HEK293 (cell line): ENCODE data around the gene SLC19A1.

Source experiments
- CTCF ChIA-PET: fragments of 350-600 bp; formaldehyde crosslinking; extraction: SDS; loops from one replicate; lab custom pipeline; 2021; ENCODE audit warnings: antibody characterized with exemption; lab: Yijun Ruan, JAX
- POLR2A ChIA-PET: fragments of 300-600 bp; formaldehyde crosslinking; extraction: SDS; loops from one replicate; lab custom pipeline; 2020; ENCODE audit warnings: antibody characterized with exemption, inconsistent platforms; lab: Yijun Ruan, JAX
- H3K27ac ChIP-seq: fragments of 200-500 bp; sonication (Bioruptor generic); 2 replicates; pipeline ENCODE4 v1.5.1; 2014; ENCODE audit warnings: low read depth, low read length, control low read depth, inconsistent platforms; ENCODE audit errors: extremely low read depth
- H3K36me3 ChIP-seq, 2 experiments: fragments of 200-500 bp in 1 of 2; sonication (Bioruptor generic) in 1 of 2; 1 replicate in 1 of 2; 2 replicates in 1 of 2; pipeline ENCODE4 v1.5.1; 2014 to 2017; ENCODE audit warnings: inconsistent platforms in 2 of 2, low read length in 2 of 2; ENCODE audit not compliant: control insufficient read depth in 2 of 2, insufficient read depth in 1 of 2
- H3K4me1 ChIP-seq: fragments of 200-500 bp; sonication (Bioruptor generic); 2 replicates; pipeline ENCODE4 v1.5.1; 2014; ENCODE audit warnings: mild to moderate bottlenecking, low read length, inconsistent platforms; ENCODE audit not compliant: control insufficient read depth, insufficient read depth
- H3K4me3 ChIP-seq: 2 replicates; pipeline ENCODE4 v1.5.1; 2011; ENCODE audit warnings: low read depth, mild to moderate bottlenecking, control low read depth, low read length, moderate library complexity
- H3K9me3 ChIP-seq: fragments of 200-500 bp; sonication (Bioruptor generic); 2 replicates; pipeline ENCODE4 v1.5.1; 2014; ENCODE audit warnings: low read depth, low read length, inconsistent platforms; ENCODE audit not compliant: control insufficient read depth, insufficient read depth
- EGR2 ChIP-seq: fragments of 450-650 bp; formaldehyde crosslinking; IDR thresholded peaks from 2 replicates; pipeline ENCODE4 v1.5.1; 2016; ENCODE audit warnings: low read depth, missing biosample characterization, missing genetic modification characterization
- GLI2 ChIP-seq: fragments of 450-650 bp; formaldehyde crosslinking; IDR thresholded peaks from 2 replicates; pipeline ENCODE4; 2017; ENCODE audit warnings: missing biosample characterization, missing genetic modification characterization, low read depth, borderline replicate concordance
- GLIS1 ChIP-seq: fragments of 450-650 bp; formaldehyde crosslinking; IDR thresholded peaks from 2 replicates; pipeline ENCODE4 v1.5.1; 2016; ENCODE audit warnings: missing biosample characterization, missing genetic modification characterization
- KLF16 ChIP-seq: fragments of 450-650 bp; formaldehyde crosslinking; IDR thresholded peaks from 2 replicates; pipeline ENCODE4 v1.5.1; 2017; ENCODE audit warnings: missing biosample characterization, missing genetic modification characterization
- KLF9 ChIP-seq: fragments of 450-650 bp; formaldehyde crosslinking; IDR thresholded peaks from 2 replicates; pipeline ENCODE4 v1.5.1; 2016; ENCODE audit warnings: missing biosample characterization, missing genetic modification characterization, low read depth
- MEIS1 ChIP-seq: sonication (generic); formaldehyde crosslinking; IDR thresholded peaks from 2 replicates; pipeline ENCODE4 v1.8.1; 2022; ENCODE audit warnings: missing genetic modification reagents, mild to moderate bottlenecking, borderline replicate concordance
- SALL2 ChIP-seq: fragments of 450-650 bp; formaldehyde crosslinking; IDR thresholded peaks from 2 replicates; pipeline ENCODE4 v1.5.0; 2017; ENCODE audit warnings: missing biosample characterization, mild to moderate bottlenecking, missing genetic modification characterization, borderline replicate concordance
- SP2 ChIP-seq: fragments of 450-650 bp; formaldehyde crosslinking; IDR thresholded peaks from 2 replicates; pipeline ENCODE4 v1.5.1; 2016; ENCODE audit warnings: missing biosample characterization, missing genetic modification characterization
- SP3 ChIP-seq: fragments of 450-650 bp; formaldehyde crosslinking; IDR thresholded peaks from 2 replicates; pipeline ENCODE4 v1.5.1; 2016; ENCODE audit warnings: missing biosample characterization, missing genetic modification characterization
- ZFHX2 ChIP-seq: fragments of 450-650 bp; formaldehyde crosslinking; conservative IDR thresholded peaks from 2 replicates; pipeline ENCODE4 v1.5.1; 2016; ENCODE audit warnings: missing biosample characterization, missing genetic modification characterization
- ZNF132 ChIP-seq: fragments of 450-650 bp; formaldehyde crosslinking; IDR thresholded peaks from 2 replicates; pipeline ENCODE4 v1.5.1; 2017; ENCODE audit warnings: missing biosample characterization, missing genetic modification characterization, borderline replicate concordance
- ZNF146 ChIP-seq: fragments of 450-650 bp; formaldehyde crosslinking; IDR thresholded peaks from 2 replicates; pipeline ENCODE4 v1.5.1; 2016; ENCODE audit warnings: missing biosample characterization, missing genetic modification characterization
- ZNF223 ChIP-seq: fragments of 450-650 bp; formaldehyde crosslinking; IDR thresholded peaks from 2 replicates; pipeline ENCODE4 v1.5.1; 2016; ENCODE audit warnings: missing biosample characterization, missing genetic modification characterization
- ZNF350 ChIP-seq: fragments of 450-650 bp; formaldehyde crosslinking; IDR thresholded peaks from 2 replicates; pipeline ENCODE4 v1.5.0; 2017; ENCODE audit warnings: missing biosample characterization, mild to moderate bottlenecking, missing genetic modification characterization
- ZNF366 ChIP-seq: fragments of 450-650 bp; formaldehyde crosslinking; conservative IDR thresholded peaks from 2 replicates; pipeline ENCODE4 v1.5.1; 2016; ENCODE audit warnings: missing biosample characterization, missing genetic modification characterization
- ZNF530 ChIP-seq: fragments of 450-650 bp; formaldehyde crosslinking; IDR thresholded peaks from 2 replicates; pipeline ENCODE4 v1.5.1; 2016; ENCODE audit warnings: low read depth, missing biosample characterization, missing genetic modification characterization
- ZNF548 ChIP-seq: fragments of 450-650 bp; formaldehyde crosslinking; IDR thresholded peaks from 2 replicates; pipeline ENCODE4 v1.5.1; 2016; ENCODE audit warnings: missing biosample characterization, missing genetic modification characterization
- ZNF600 ChIP-seq: fragments of 450-650 bp; formaldehyde crosslinking; IDR thresholded peaks from 2 replicates; pipeline ENCODE4 v1.5.1; 2016; ENCODE audit warnings: missing biosample characterization, missing genetic modification characterization
- ZNF626 ChIP-seq: fragments of 450-650 bp; sonication (Bioruptor Pico); formaldehyde crosslinking; IDR thresholded peaks from 2 replicates; pipeline ENCODE4 v1.5.1; 2018; ENCODE audit warnings: missing biosample characterization, missing genetic modification characterization, inconsistent platforms
- ZNF629 ChIP-seq: fragments of 450-650 bp; formaldehyde crosslinking; IDR thresholded peaks from 2 replicates; pipeline ENCODE4 v1.5.1; 2017; ENCODE audit warnings: missing biosample characterization, missing genetic modification characterization
- ZNF785 ChIP-seq: fragments of 450-650 bp; formaldehyde crosslinking; IDR thresholded peaks from 2 replicates; pipeline ENCODE4 v1.5.1; 2016; ENCODE audit warnings: missing biosample characterization, missing genetic modification characterization
- ZNF791 ChIP-seq: fragments of 450-650 bp; formaldehyde crosslinking; IDR thresholded peaks from 2 replicates; pipeline ENCODE4 v1.5.1; 2016; ENCODE audit warnings: missing biosample characterization, missing genetic modification characterization
- TF ChIP-seq, protein P1 (sequence below): fragments of 450-650 bp; formaldehyde crosslinking; IDR thresholded peaks from 2 replicates; pipeline ENCODE4 v1.5.1; 2016; ENCODE audit warnings: missing biosample characterization, missing genetic modification characterization
- TF ChIP-seq, protein P2 (sequence below): fragments of 450-650 bp; formaldehyde crosslinking; IDR thresholded peaks from 2 replicates; pipeline ENCODE4 v1.5.1; 2016; ENCODE audit warnings: missing biosample characterization, missing genetic modification characterization

Gene SLC19A1

DNA sequence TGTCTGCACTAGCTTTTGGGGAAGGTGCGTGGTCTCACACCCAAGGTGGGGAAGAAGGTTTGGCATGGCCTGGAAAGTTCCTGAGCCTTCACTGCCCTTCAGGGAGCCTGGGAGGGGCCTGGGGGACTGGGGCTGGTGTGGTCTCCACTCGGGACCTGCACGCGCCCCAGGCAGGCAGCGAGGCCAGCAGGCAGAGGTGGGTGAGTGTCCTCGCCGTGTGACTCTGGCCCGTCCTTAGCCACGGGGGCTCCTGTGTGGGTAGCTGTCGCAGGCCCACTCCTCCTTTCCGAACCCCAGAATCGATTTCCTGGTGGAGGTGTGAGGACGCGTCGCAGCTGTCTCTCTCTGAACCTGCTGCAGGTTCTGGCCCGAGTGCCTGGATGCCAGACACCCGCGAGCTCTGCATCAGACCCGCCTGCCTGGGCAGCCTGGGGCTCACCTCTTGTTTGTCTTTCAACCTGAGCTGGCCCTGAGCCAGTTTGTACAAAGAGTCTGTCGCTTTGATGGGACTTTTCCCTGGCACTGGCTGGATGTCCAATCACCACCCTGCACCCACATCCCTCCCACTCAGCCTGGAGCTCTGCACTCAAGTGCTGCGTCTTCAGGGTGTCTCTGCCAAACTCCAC, 36.0 kb upstream of the SLC19A1 start:
- TF ChIP-seq ZNF600 (tag by site-specific recombination): 0 out of 2 replicates have a peak, but pooled peaks have one; percentile 35
- no peak for TF ChIP-seq ZNF132
- TF ChIP-seq ZNF626 (tag by site-specific recombination): no peak
- TF ChIP-seq GLI2 (tag by site-specific recombination): no peak
- no peak for TF ChIP-seq ZNF366 (tag by site-specific recombination)
- no peak for TF ChIP-seq ZNF629 (tag by site-specific recombination)
- TF ChIP-seq SP2: 0 out of 2 replicates have a peak, but pooled peaks have one; percentile 7
- TF ChIP-seq ZNF350: peak; percentile 82
- TF ChIP-seq SALL2 (tag by site-specific recombination): no peak
- no peak for TF ChIP-seq GLIS1 (tag by site-specific recombination)
- peak; percentile 39; the same call in 1 of the 2 replicates for TF ChIP-seq EGR2
- 0 out of 2 replicates have a peak, but pooled peaks have one; percentile 30 for TF ChIP-seq ZNF548 (tag by site-specific recombination)
- TF ChIP-seq ZFHX2 (tag by site-specific recombination): peak; percentile 72
- CTCF ChIA-PET: interaction anchor here (0.7 kb wide), 1 partner anchor 22 kb away, joined by 5 read pairs; no protein-coding TSS in a partner anchor
- H3K36me3 ChIP-seq: no peaks in the 10 kb centered on the region
- no peak overlapping the region for H3K4me3 ChIP-seq
- POLR2A ChIA-PET: interaction anchor here (1.2 kb wide), 1 partner anchor 22 kb away, joined by 3 read pairs; no protein-coding TSS in a partner anchor
- no peaks in the 10 kb centered on the region for H3K4me1 ChIP-seq
- no peak overlapping the region for H3K27ac ChIP-seq
- H3K9me3 ChIP-seq: no peaks in the 10 kb centered on the region

DNA sequence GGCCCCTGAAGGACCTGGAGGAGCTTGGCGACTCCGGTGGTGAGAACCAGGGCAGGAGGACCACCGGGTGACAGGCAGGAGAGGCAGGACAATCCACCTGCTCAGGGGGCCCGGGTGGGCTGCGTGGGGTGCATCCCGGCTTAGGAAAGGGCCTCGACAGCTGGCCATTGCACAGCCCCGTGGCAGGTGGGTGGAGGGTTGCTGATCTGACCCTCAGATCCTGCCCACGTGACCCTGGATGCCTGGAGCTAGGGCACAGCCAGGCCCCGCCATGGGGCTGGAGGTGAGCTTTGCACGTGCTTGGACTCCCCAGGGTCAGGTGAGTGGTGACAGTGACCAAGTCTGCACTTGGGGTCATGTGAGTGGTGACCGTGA, 35.5 kb upstream of the SLC19A1 start:
- no peak overlapping the region for H3K27ac ChIP-seq
- no peaks in the 10 kb centered on the region for H3K36me3 ChIP-seq
- ChIA-PET CTCF (no interaction called here), POLR2A (interaction anchor here (1.2 kb wide), 1 partner anchor 22 kb away, joined by 3 read pairs; no protein-coding TSS in a partner anchor)
- no peak overlapping the region for H3K4me3 ChIP-seq
- no peaks in the 10 kb centered on the region for H3K4me1 ChIP-seq
- TF ChIP-seq MEIS1 (CRISPR knock-in tag) (no peak), ZNF223 (tag by site-specific recombination) (no peak), ZNF785 (tag by site-specific recombination) (no peak), ZNF791 (tag by site-specific recombination) (no peak), KLF9 (tag by site-specific recombination) (no peak), ZNF146 (tag by site-specific recombination) (no peak), ZNF530 (tag by site-specific recombination) (no peak), SP3 (tag by site-specific recombination) (no peak), KLF16 (tag by site-specific recombination) (no peak)
- TF ChIP-seq, protein P1, sequence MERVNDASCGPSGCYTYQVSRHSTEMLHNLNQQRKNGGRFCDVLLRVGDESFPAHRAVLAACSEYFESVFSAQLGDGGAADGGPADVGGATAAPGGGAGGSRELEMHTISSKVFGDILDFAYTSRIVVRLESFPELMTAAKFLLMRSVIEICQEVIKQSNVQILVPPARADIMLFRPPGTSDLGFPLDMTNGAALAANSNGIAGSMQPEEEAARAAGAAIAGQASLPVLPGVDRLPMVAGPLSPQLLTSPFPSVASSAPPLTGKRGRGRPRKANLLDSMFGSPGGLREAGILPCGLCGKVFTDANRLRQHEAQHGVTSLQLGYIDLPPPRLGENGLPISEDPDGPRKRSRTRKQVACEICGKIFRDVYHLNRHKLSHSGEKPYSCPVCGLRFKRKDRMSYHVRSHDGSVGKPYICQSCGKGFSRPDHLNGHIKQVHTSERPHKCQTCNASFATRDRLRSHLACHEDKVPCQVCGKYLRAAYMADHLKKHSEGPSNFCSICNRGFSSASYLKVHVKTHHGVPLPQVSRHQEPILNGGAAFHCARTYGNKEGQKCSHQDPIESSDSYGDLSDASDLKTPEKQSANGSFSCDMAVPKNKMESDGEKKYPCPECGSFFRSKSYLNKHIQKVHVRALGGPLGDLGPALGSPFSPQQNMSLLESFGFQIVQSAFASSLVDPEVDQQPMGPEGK: no peak
- TF ChIP-seq, protein P2, sequence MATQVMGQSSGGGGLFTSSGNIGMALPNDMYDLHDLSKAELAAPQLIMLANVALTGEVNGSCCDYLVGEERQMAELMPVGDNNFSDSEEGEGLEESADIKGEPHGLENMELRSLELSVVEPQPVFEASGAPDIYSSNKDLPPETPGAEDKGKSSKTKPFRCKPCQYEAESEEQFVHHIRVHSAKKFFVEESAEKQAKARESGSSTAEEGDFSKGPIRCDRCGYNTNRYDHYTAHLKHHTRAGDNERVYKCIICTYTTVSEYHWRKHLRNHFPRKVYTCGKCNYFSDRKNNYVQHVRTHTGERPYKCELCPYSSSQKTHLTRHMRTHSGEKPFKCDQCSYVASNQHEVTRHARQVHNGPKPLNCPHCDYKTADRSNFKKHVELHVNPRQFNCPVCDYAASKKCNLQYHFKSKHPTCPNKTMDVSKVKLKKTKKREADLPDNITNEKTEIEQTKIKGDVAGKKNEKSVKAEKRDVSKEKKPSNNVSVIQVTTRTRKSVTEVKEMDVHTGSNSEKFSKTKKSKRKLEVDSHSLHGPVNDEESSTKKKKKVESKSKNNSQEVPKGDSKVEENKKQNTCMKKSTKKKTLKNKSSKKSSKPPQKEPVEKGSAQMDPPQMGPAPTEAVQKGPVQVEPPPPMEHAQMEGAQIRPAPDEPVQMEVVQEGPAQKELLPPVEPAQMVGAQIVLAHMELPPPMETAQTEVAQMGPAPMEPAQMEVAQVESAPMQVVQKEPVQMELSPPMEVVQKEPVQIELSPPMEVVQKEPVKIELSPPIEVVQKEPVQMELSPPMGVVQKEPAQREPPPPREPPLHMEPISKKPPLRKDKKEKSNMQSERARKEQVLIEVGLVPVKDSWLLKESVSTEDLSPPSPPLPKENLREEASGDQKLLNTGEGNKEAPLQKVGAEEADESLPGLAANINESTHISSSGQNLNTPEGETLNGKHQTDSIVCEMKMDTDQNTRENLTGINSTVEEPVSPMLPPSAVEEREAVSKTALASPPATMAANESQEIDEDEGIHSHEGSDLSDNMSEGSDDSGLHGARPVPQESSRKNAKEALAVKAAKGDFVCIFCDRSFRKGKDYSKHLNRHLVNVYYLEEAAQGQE (tag by site-specific recombination): no peak
- H3K9me3 ChIP-seq: no peaks in the 10 kb centered on the region
